ENCODE data around the gene TMEM42. TPM values are rescaled to one million over a fixed set of nuclear protein-coding genes. Genes with fewer than 3 reads are reported as not detected.

The TMEM42 gene
- total RNA-seq, 2 experiments from 2014 or later, result 6.9 to 7.7 TPM

GRCh38 chr3:44914936-44915335 is 53.2 kb downstream of the TMEM42 start:
- Mint-ChIP-seq H3K27ac (no peak overlapping the region), H3K4me1 (no peaks in the 10 kb centered on the region), H3K4me3 (no peak overlapping the region), H3K36me3 (no peaks in the 10 kb centered on the region), H3K9me3 (no peaks in the 10 kb centered on the region), H3K27me3 (peaks cover 4% of the 10 kb centered on the region)
- no peak for DNase-seq

Other genes with a start within 250 kb of the TMEM42 start
- gene ZNF197, start 236.9 kb upstream of the TMEM42 start, total RNA-seq, result 10 to 100 TPM; 10.6 to 11.4 TPM
- 1 to 10 TPM; 5.8 to 6.9 TPM for gene ZNF35, start 213.2 kb upstream of the TMEM42 start, total RNA-seq
- 1 to 10 TPM; 2.4 to 3.0 TPM for gene ZNF502, start 149.3 kb upstream of the TMEM42 start, total RNA-seq
- 1 to 10 TPM; 2.7 to 3.6 TPM for gene ZNF501, start 132.3 kb upstream of the TMEM42 start, total RNA-seq
- gene KIAA1143, start 100.3 kb upstream of the TMEM42 start, total RNA-seq, result 10 to 100 TPM; 37.9 to 47.7 TPM
- 10 to 100 TPM; 36.2 to 36.7 TPM for gene KIF15, start 100.1 kb upstream of the TMEM42 start, total RNA-seq
- not detected for gene TGM4, start 12.7 kb downstream of the TMEM42 start, total RNA-seq
- 10 to 100 TPM; 39.1 to 39.5 TPM for gene ZDHHC3, start 114.3 kb downstream of the TMEM42 start, total RNA-seq
- 10 to 100 TPM; 91.6 to 92.0 TPM for gene EXOSC7, start 114.3 kb downstream of the TMEM42 start, total RNA-seq
- gene CLEC3B, start 164.4 kb downstream of the TMEM42 start, total RNA-seq, result not detected

All from activated naive CD8-positive, alpha-beta T cell treated with anti-CD3 and anti-CD28 coated beads for 36 hours (primary cell).